GM19463 (cell line): ENCODE results near the gene SELP.
"Not testable (repeated sequence)": the region's sequence is repeated elsewhere in the genome, so short reads cannot be mapped to it uniquely, and the experiment has no call there.

Experiments used
- ATAC-seq: cut with Tn5 transposase; IDR thresholded peaks from one replicate; pipeline ENCODE4 v1.9.1; 2021; ENCODE audit warnings: mild to moderate bottlenecking, moderate library complexity; ENCODE audit not compliant: unreplicated experiment

The SELP gene

DNA sequence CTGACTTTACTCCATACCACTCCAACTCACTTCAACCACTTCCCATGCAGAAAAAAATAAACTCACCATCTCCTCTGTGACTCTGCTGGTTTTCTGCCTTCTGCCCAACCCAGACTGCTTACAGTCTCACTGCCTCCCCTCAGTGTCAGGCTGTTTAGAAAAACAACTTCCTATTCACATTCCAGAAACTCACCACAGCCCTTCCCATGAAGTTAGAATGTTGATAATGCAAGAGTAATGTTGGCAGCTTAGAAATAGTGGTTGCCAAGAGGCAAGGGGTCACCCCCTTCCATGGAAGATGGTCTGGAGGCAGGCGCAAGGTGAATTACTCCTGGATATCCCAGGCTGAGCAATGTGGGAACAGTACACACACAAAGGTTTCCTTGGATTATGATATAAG lies at the start of gene SELP:
Gene SELP (minus strand): TSS at position 119 of the 400 bp plus-strand sequence. CDS start 50 bp downstream, at position 69.
- ATAC-seq, result no peak

- ATAC-seq, result no peak
These were observed 49.8 kb upstream of the SELP start for GRCh38 chr1:169679692-169680091.

GRCh38 chr1:169676001-169676400 lies 46.1 kb upstream of the SELP start:
- no peak for ATAC-seq

DNA sequence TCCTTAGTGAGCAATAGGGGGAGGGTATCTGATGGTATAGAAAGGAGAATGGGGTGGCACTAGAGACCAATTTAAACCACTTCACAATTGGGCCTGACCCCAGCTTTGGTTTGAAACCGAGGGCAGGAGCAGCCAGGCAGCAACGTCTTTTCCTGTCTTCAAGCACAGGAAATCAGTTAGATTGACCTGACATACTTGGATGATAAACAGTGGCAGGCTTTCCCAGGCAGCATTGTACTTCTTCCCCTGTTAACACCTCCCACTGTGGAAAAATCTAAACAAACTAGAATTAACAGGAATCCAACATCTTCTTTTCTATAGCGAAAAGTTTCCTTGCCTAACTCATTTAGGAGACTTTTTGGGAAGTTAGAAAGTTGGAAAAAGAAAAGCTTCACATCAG lies 40.9 kb upstream of the SELP start:
- no peak for ATAC-seq

DNA sequence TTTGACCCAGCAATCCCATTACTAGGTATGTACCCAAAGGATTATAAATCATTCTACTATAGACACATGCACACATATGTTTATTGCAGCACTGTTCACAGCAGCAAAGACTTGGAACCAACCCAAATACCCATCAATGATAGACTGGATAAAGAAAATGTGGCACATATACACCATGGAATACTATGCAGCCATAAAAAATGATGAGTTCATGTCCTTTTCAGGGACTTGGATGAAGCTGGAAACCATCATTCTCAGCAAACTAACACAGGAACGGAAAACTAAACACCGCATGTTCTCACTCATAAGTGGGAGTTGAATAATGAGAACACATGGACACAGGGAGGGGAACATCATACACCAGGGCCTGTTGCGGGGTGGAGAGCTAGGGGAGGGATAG lies 40.3 kb upstream of the SELP start:
- not testable (repeated sequence) for ATAC-seq

GRCh38 chr1:169667699-169668596 lies 38.0 kb upstream of the SELP start:
- ATAC-seq, result not testable (repeated sequence)

DNA sequence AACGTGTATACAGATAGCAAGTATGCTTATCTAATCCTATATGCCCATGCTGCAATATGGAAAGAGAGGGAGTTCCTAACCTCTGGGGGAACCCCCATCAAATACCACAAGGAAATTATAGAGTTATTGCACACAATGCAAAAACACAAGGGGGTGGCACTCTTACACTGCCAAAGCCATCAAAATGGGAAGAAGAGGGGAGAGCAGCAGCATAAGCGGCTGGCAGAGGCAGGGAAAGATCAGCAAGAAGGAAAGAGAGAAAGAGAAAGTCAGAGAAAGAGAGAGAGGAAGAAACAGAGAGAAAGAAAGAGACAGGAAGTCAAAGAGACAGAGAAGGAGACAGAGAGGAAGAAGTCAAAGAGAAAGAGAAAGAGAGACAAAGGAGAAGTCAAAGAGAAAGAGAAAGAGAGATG lies 37.3 kb upstream of the SELP start:
- ATAC-seq, result not testable (repeated sequence)

- ATAC-seq, result not testable (repeated sequence)
These were observed 32.8 kb upstream of the SELP start for GRCh38 chr1:169662680-169663079.

- ATAC-seq, result not testable (repeated sequence)
These were observed 31.1 kb upstream of the SELP start for GRCh38 chr1:169661066-169661465.

DNA sequence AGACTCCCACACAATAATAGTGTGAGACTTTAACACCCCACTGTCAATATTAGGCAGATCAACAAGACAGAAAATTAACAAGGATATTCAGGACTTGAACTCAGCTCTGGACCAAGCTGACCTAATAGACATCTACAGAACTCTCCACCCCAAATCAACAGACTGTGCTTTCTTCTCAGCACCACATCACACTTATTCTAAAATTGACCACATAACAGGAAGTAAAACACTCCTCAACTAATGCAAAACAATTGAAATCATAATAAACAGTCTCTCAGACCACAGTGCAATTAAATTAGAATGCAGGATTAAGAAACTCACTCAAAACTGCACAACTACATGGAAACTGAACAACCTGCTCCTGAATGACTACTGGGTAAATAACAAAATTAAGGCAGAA lies 28.9 kb upstream of the SELP start:
- ATAC-seq, result not testable (repeated sequence)

GRCh38 chr1:169653873-169654272 lies 23.9 kb upstream of the SELP start:
- ATAC-seq, result no peak

- ATAC-seq, result no peak
These were observed 21.1 kb upstream of the SELP start for GRCh38 chr1:169651035-169651434.

DNA sequence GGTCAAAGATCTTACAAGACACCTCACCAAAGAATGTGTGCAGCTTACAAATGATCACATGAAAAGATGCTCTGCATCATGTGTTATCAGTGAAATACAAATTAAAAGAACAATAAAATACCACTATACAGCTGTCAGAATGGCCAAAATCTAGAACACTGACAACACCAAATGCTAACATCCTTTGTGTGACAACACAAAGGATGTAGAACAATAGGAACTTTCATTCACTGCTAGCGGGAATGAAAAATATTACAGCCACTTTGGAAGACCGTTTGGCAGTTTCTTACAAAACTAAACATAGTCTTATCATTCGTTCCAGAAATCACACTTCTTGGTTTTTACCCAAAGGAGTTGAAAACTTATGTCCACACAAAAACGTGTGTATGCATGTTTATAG lies 20.6 kb upstream of the SELP start:
- ATAC-seq, result no peak

DNA sequence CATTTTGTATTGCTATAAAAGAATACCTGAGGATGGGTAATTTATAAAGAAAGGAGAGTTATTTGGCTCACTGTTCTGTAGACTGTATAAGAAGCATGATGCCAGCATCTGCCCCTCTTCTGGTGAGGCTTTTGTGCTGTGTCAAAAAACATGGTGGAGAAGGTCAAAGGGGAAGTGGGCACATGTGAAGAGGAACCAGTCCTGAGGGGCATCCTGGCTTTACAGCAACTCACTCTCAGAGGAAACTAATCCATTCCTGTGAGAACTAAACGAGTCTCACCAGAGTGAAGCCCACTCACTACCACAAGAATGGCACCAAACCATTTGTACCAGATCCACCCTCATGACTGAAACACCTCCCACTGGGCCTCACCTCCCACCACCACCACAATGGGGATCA lies 18.8 kb upstream of the SELP start:
- no peak for ATAC-seq

DNA sequence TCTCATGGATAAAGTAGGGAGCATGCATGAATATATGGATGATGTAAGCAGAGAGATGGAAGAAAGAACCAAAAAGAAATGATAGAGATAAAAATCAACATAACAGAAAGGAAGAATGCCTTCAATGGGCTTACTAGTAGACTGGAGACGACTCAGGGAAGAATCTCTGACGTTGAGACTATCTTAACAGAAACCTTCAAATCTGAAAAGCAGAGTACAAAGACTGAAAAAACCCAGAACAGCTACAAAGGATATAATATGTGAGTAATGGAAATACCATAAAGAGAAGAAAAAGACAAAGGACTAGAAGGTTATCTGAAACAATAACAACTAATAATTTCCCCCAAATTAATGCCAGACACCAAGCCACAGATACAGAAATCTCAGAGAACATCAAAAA lies 18.3 kb upstream of the SELP start:
- ATAC-seq, result no peak

- no peak for ATAC-seq
These were observed 17.6 kb upstream of the SELP start for GRCh38 chr1:169647512-169647911.

DNA sequence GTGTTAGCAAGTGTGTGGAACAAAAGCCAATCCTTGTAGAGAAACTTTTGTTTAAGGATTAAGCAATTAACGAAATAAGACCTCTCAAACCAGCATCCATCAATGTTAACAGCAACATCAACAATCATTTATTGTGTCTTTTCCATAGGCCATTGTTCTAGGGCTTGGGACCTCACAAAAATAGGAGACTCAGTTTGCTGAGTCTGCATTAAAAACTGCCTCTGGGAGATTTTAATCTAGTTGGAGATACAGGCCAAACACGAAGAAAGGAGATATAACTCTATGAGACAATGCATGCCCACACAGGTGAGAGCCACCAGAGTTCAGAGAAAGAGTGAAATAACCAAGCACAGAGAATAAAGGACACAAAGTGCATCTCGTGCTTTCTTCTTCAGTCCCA lies 14.4 kb upstream of the SELP start:
- no peak for ATAC-seq

DNA sequence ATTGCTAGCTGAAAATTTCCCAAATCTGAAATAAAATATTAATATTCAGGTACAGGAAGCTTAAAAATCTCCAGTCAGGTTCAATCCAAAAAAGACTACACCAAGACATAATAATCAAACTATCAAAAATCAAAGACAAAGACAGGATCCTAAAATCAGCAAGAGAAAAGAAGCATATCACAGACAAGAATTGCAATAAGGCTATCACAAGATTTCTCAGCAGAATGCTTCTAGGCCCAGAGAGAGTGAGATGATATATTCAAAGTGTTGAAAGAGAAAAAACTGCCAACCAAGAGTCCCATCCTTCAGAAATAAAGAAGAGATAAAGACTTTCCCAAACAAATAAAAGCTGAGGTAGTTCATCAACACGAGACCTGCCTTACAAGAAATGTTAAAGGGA lies 5.0 kb upstream of the SELP start:
- ATAC-seq, result no peak

DNA sequence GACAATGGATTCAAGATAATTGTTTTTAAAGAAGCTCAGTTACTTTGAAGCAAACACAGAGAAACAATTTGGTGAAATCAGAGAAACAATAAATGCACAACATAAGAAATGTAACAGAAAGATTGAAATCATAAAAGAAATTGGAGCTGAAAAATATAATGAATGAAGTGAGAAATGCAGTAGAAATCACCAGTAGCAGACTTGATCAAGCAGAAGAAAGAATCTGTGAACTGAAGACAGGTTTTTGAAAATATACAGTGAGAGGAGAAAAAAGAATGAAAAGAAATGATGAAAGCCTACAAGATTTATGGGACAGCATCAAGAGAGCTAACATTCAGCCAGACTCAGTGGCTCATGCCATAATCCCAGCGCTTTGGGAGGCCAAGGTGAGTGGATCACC lies 4.2 kb upstream of the SELP start:
- ATAC-seq, result no peak

DNA sequence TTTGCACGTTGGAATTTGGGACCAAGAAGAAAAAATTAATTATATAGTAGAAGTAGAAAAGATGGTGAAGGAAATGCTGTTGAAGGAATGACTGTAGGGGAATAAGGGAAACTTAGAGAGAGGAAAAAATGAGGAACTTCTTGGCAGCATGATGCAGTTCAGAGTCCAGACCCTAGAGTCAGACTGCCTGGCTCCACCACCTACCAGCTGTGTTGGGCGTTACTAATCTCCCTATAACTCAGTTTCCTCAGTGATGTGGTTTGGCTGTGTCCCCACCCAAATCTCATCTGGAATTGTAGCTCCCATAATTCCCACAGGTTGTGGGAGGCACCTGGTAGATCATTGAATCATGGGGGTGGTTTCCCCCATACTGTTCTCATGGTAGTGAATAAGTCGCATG lies 1.3 kb upstream of the SELP start:
- ATAC-seq, result no peak

GRCh38 chr1:169624912-169625311 lies 5.0 kb downstream of the SELP start:
- ATAC-seq, result no peak

DNA sequence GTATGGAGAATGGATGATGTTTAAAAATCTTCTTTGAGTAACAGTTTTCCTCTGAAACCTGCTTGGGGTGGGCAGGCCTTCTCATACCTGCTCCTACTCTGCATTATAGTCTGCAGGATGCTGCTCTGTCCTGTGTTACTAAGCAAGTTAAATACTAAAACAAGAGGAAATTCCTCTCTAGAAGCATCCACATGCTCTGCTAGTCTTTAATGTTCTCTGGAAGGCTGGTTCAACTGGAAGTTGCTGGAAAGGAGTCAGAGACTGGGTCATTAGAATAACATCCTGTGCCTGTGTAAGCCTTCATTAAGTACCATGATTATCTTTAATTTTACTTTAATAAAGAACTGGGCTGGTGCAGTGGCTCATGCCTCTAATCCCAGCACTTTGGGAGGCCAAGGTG lies 5.8 kb downstream of the SELP start:
- no peak for ATAC-seq
